Psoas muscle (tissue), 8 donors: ENCODE data around the gene KLHL29. TPM values are rescaled to one million over a fixed set of nuclear protein-coding genes. Genes with fewer than 3 reads are reported as not detected.

Source experiments
- ATAC-seq, 4 donors: fragments of 200-7000 bp; cut with Tn5 transposase; one replicate each; pipeline ENCODE4 v1.9.1; 2020; ENCODE audit warnings: moderate library complexity in 3 of 4, mild to moderate bottlenecking in 2 of 4
- DNase-seq, 2 donors: peaks; one replicate each; pipeline ENCODE4 v3.0.0-alpha.2; 2020
- H3K27ac ChIP-seq: fragments of 200-600 bp; one replicate; pipeline ENCODE4 v1.8.0; 2022
- H3K27me3 ChIP-seq, 3 donors: fragments of 200-600 bp in 1 of 3; one replicate each; pipeline versions ENCODE4 v1.6.1 to v1.8.0; 2013 to 2022; ENCODE audit warnings: low read length in 2 of 3, mild to moderate bottlenecking in 2 of 3, moderate library complexity in 1 of 3; ENCODE audit not compliant: insufficient read depth in 3 of 3
- H3K36me3 ChIP-seq, 2 donors: fragments of 200-600 bp in 1 of 2; one replicate each; pipeline versions ENCODE4 v1.6.1 to v1.8.0; 2013 to 2022; ENCODE audit warnings: low read depth in 1 of 2, mild to moderate bottlenecking in 1 of 2, moderate library complexity in 1 of 2; ENCODE audit not compliant: insufficient read depth in 1 of 2
- H3K4me1 ChIP-seq: fragments of 200-600 bp; one replicate; pipeline ENCODE4 v1.8.0; 2022
- H3K4me3 ChIP-seq: fragments of 200-600 bp; one replicate; pipeline ENCODE4 v1.8.0; 2022; ENCODE audit warnings: mild to moderate bottlenecking
- H3K9me3 ChIP-seq: fragments of 200-600 bp; one replicate; pipeline ENCODE4 v1.8.0; 2022
- WGBS, 3 donors: extraction: QIAGEN DNeasy Blood & Tissue Kit; methylation state at CpG; one replicate each; pipeline versions ENCODE4 v1.1.6 to v1.1.7; 2013; 5-methylcytosine and 5-hydroxymethylcytosine counted together
- intact Hi-C, 2 donors: fragments of 100-400 bp; cut with DNase I; formaldehyde crosslinking; loops; one replicate each; pipeline versions ENCODE4 v1.11.0 to v1.14.2; 2022
- polyA plus RNA-seq, 3 donors: library from polyadenylated mRNA; stranded (reverse); fragments of 200-250 nt; gene quantifications; one replicate each; pipeline ENCODE4 v1.2.3, GENCODE V29; 2013
- total RNA-seq, 4 donors: library from RNA; stranded (reverse); fragmentation: NEBNext Ultra II Directional in 2 of 4; extraction: Animal tissue kit (Norgen Biotek cat#: 25700) in 2 of 4; gene quantifications; one replicate each; pipeline versions ENCODE4 v1.2.1 to v1.2.4, GENCODE V29; 2021 to 2023
- TF ChIP-seq, protein P1 (sequence below): fragments of 200-600 bp; IDR thresholded peaks from one replicate; pipeline ENCODE4 v1.8.0; 2022; ENCODE audit warnings: antibody characterized with exemption
- donor health status: healthy with polysubstance abuse.
- donor health status: DM: no; HTN: no; CAD: no; lungs with moderate emphysema.
- donor health status: Bipolar disorder and iron deficiency.
- donor health status: healthy.
- donor health status: DM: yes; HTN: yes; CAD: no.
- donor health status: DM: no; HTN: no; CAD: no.
- donor health status: DM: no; HTN: no; CAD: no.
- donor health status: DM: yes; HTN: yes; CAD: no.

KLHL29 gene
- total and polyA plus RNA-seq, 7 donors: 4.4 to 14.1 (median 6.8) TPM

GRCh38 chr2:23483791-23484190 is 98.8 kb downstream of the KLHL29 start:
- H3K27ac ChIP-seq: no peak overlapping the region
- H3K27me3 ChIP-seq: no peaks in the 10 kb centered on the region
- no peaks in the 10 kb centered on the region for H3K36me3 ChIP-seq
- TF ChIP-seq, protein P1, sequence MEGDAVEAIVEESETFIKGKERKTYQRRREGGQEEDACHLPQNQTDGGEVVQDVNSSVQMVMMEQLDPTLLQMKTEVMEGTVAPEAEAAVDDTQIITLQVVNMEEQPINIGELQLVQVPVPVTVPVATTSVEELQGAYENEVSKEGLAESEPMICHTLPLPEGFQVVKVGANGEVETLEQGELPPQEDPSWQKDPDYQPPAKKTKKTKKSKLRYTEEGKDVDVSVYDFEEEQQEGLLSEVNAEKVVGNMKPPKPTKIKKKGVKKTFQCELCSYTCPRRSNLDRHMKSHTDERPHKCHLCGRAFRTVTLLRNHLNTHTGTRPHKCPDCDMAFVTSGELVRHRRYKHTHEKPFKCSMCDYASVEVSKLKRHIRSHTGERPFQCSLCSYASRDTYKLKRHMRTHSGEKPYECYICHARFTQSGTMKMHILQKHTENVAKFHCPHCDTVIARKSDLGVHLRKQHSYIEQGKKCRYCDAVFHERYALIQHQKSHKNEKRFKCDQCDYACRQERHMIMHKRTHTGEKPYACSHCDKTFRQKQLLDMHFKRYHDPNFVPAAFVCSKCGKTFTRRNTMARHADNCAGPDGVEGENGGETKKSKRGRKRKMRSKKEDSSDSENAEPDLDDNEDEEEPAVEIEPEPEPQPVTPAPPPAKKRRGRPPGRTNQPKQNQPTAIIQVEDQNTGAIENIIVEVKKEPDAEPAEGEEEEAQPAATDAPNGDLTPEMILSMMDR: no peak
- no peaks in the 10 kb centered on the region for H3K4me1 ChIP-seq
- H3K9me3 ChIP-seq: no peaks in the 10 kb centered on the region
- 82 to 86% (median 84%) methylated on average over 5 of the region's 5 CpGs for WGBS, 3 donors
- ATAC-seq (no peak), DNase-seq (no peak)
- H3K4me3 ChIP-seq: no peak overlapping the region
- intact Hi-C loops: no loop called here

DNA sequence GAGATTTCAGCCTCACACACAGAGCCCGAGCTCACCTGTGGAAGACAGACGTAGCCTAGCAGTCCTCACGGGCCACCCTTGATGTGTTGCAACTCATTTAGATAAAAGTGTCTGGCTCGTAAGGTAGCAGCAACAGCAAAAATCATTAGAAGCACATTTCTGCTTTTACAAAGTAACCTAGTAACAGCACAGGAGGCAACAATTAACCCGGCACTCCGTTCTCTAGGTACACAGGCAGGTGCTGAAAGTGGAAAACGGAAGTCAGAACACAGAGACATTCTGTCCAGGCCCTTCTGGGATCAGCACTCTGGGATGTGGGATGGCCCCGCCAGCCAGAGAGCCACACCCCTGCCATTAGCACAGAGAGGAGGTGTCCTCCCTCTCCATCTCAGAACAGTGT is 99.3 kb downstream of the KLHL29 start:
- TF ChIP-seq, protein P1: no peak
- intact Hi-C loops: no loop called here
- 94 to 95% (median 94%) methylated on average over 8 of the region's 8 CpGs for WGBS, 3 donors
- H3K4me1 ChIP-seq: no peaks in the 10 kb centered on the region
- H3K36me3 ChIP-seq: no peaks in the 10 kb centered on the region
- no peaks in the 10 kb centered on the region for H3K27me3 ChIP-seq
- ATAC-seq (no peak), DNase-seq (no peak)
- no peaks in the 10 kb centered on the region for H3K9me3 ChIP-seq
- no peak overlapping the region for H3K4me3 ChIP-seq
- no peak overlapping the region for H3K27ac ChIP-seq

- DNase-seq: no peak
- Histone ChIP-seq H3K9me3 (no peaks in the 10 kb centered on the region), H3K27ac (no peak overlapping the region), H3K27me3 (no peaks in the 10 kb centered on the region), H3K4me1 (no peaks in the 10 kb centered on the region), H3K4me3 (no peak overlapping the region), H3K36me3 (no peaks in the 10 kb centered on the region)
- 77 to 81% (median 77%) methylated on average over 5 of the region's 5 CpGs for WGBS, 3 donors
- ATAC-seq: no peak
- intact Hi-C loops: no loop called here
- TF ChIP-seq, protein P1: no peak
These were observed 99.8 kb downstream of the KLHL29 start for GRCh38 chr2:23484767-23485166.

DNA sequence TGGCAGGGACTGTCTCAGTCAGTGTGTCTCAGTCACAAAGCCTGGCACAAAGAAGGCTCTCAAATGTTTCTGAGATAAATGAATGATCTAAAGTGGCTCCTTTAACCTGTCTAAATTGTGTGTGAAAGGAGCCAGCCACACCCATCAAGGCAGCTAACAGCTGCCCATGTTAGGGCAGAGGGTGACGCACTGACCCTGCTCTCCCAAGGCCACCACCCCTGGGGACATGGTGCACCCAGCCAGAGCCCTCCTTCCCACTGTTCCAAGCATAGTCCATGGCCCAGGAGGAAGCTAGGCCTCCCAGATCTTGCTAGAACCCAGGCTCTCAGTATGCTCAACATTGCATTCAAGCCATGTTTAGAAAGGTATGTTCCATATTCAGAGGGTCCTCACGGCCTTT is 100.3 kb downstream of the KLHL29 start:
- no peak overlapping the region for H3K27ac ChIP-seq
- H3K9me3 ChIP-seq: no peaks in the 10 kb centered on the region
- no peaks in the 10 kb centered on the region for H3K36me3 ChIP-seq
- DNase-seq (no peak), ATAC-seq (no peak)
- no peak overlapping the region for H3K4me3 ChIP-seq
- TF ChIP-seq, protein P1: no peak
- no peaks in the 10 kb centered on the region for H3K4me1 ChIP-seq
- 91 to 98% (median 93%) methylated on average over 2 of the region's 2 CpGs for WGBS, 3 donors
- H3K27me3 ChIP-seq: no peaks in the 10 kb centered on the region
- intact Hi-C loops: no loop called here

DNA sequence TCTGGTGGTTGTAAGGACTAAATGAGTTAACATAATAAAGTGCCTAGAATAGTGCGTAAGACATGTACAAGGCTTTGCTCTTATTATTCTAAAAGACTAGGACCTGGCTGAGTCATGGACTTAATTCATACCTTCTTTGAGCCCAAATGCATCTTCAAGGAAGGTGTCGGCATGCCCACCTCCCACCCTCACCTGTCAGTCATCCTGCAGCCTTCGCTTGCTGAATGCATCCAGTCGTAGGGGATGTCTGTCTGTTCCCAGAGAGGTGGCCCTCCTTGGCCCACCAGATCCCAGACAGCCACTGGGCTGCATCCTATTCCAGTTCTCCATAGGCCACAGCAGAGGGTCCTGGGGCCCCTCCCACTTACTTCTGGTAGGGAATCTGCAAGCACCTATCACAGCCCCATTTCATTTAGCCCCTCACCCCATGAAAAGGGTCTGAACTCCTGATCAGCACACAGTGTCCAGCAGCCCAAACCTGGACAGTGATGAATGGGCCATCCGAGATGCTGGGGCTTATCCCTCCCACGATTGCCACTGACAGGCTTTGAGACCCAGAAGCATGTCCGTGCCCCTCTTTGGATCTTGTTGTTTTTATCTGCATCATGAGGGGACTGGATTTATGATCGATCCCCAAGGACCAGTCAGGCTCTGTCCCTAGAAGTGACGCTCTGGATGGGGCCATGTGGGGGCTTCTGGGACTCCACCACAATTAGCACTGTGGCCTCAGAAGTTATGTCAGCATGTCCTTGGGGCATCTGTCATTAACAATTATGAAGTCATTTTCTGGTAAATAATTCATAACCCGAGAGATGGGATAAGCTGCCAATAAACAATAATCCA is 101.1 kb downstream of the KLHL29 start:
- H3K36me3 ChIP-seq: no peaks in the 10 kb centered on the region
- H3K4me1 ChIP-seq: no peaks in the 10 kb centered on the region
- intact Hi-C loops: no loop called here
- whole genome bisulfite sequencing, 3 donors: 83 to 85% (median 84%) methylated on average over 10 of the region's 10 CpGs
- ATAC-seq: no peak
- TF ChIP-seq, protein P1: no peak
- no peaks in the 10 kb centered on the region for H3K27me3 ChIP-seq
- H3K4me3 ChIP-seq: no peak overlapping the region
- DNase-seq: no peak
- no peak overlapping the region for H3K27ac ChIP-seq
- H3K9me3 ChIP-seq: no peaks in the 10 kb centered on the region
